ENCODE measurements around the gene WNT10A. TPM values are rescaled to one million over a fixed set of nuclear protein-coding genes. Genes with fewer than 3 reads are reported as not detected.

The WNT10A gene
- total and polyA plus RNA-seq, 10 donors = 1.5 to 7.9 (median 2.3) TPM

DNA sequence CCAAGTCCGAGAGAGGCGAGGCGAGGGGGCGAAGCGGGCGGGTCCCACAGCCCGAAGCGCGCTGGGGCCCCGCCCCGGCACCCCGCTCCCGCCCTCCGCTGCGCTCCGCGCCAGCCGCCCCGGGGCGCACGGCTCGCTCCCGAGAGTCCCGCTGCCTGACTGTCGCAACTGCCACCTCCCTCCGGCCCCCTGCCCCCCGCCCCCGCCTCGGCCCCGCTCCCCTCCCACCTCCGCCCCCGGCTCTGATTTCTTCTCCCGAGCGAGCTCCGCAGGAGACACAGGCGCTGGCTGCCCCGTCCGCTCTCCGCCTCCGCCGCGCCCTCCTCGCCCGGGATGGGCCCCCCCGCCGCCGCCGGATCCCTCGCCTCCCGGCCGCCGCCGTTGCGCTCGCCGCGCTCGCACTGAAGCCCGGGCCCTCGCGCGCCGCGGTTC, 21.1 kb upstream of the WNT10A start, which contains the start of gene WNT6:
Gene WNT6 (plus strand): TSS at position 250 of the 432 bp plus-strand sequence. CDS start 233 bp downstream, outside the sequence.
- H3K4me1 ChIP-seq = peaks cover 12 to 53% (median 28%) of the 10 kb centered on the region in 6 donors
- no peaks in the 10 kb centered on the region for H3K36me3 ChIP-seq
- H3K4me3 ChIP-seq = peak within 1 kb of the TSS; percentile 5 to 68 (median 34)
- TF ChIP-seq POLR2AphosphoS5 (IDR thresholded peaks at IDR 0.05) (no peak), POLR2A (IDR thresholded peaks at IDR 0.05) (no peak)
- TF ChIP-seq, protein P1, sequence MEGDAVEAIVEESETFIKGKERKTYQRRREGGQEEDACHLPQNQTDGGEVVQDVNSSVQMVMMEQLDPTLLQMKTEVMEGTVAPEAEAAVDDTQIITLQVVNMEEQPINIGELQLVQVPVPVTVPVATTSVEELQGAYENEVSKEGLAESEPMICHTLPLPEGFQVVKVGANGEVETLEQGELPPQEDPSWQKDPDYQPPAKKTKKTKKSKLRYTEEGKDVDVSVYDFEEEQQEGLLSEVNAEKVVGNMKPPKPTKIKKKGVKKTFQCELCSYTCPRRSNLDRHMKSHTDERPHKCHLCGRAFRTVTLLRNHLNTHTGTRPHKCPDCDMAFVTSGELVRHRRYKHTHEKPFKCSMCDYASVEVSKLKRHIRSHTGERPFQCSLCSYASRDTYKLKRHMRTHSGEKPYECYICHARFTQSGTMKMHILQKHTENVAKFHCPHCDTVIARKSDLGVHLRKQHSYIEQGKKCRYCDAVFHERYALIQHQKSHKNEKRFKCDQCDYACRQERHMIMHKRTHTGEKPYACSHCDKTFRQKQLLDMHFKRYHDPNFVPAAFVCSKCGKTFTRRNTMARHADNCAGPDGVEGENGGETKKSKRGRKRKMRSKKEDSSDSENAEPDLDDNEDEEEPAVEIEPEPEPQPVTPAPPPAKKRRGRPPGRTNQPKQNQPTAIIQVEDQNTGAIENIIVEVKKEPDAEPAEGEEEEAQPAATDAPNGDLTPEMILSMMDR (IDR thresholded peaks at IDR 0.05 in 8 of 11, conservative IDR thresholded peaks at IDR 0.05 in 3 of 11) = no peak
- 1 to 3% (median 2%) methylated on average over 26 to 64 of the region's 64 CpGs for WGBS, 5 donors
- no peaks in the 10 kb centered on the region for H3K9me3 ChIP-seq
- intact Hi-C loops (cut with DNase I; ENCODE audit: low total_unique reads) = no loop called here
- peak within 1 kb of the TSS in 4 of 8 donors; percentile 57 to 67 (median 64) for H3K27ac ChIP-seq
- DNase-seq = no peak
- peaks cover 3 to 100% (median 48%) of the 10 kb centered on the region in 7 donors for H3K27me3 ChIP-seq (replicated peaks in 1 of 7)

DNA sequence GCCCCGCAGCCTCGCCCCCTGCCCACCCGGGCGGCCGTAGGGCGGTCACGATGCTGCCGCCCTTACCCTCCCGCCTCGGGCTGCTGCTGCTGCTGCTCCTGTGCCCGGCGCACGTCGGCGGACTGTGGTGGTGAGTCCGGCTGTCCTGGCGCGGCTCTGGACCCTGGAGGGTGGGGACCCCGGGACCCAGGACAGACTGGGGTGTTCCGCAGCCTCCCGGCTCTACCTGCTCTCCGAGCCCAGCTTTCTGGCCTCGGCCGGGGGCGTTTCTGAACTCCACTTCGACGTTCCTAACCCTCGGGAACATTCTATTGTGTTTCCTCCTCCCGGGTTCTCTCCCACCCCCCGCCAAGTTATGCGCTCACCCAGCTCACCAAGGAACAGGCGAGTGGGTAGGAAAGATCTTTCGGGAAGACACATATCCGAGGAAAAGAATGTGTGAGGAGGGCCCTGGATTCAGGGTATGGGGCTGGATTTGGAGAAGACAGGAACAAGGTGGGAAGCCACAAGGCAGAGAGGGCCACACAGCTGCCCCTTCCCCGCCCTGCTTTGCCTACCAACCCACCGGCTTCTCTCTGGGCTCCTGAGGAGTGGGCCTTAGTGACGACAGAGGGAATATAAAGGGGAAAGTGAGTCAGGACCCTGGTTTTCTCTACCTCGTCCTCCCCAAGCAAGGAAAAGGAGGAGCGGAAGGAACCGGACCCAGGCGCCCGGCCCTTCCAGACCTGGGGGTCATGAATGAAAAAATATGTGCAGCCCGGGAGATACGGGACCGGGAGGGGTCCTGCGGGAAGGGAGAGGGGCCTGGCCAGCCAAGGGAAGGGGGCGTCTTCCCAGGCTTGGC, 20.4 kb upstream of the WNT10A start:
- Histone ChIP-seq H3K4me1 (peaks cover 12 to 53% (median 28%) of the 10 kb centered on the region in 6 donors), H3K4me3 (peak overlapping the region in 7 of 8 donors; percentile 16 to 68 (median 36)), H3K9me3 (no peaks in the 10 kb centered on the region), H3K27ac (peak overlapping the region in 4 of 8 donors; percentile 57 to 67 (median 64)), H3K27me3 (replicated peaks in 1 of 7) (peaks cover 3 to 100% (median 46%) of the 10 kb centered on the region in 7 donors), H3K36me3 (no peaks in the 10 kb centered on the region)
- peak; percentile 71 for DNase-seq
- TF ChIP-seq POLR2AphosphoS5 (IDR thresholded peaks at IDR 0.05) = no peak
- intact Hi-C loops (cut with DNase I; ENCODE audit: low total_unique reads) = no loop called here
- 5 to 8% (median 7%) methylated on average over 26 to 47 of the region's 47 CpGs for WGBS, 5 donors

DNA sequence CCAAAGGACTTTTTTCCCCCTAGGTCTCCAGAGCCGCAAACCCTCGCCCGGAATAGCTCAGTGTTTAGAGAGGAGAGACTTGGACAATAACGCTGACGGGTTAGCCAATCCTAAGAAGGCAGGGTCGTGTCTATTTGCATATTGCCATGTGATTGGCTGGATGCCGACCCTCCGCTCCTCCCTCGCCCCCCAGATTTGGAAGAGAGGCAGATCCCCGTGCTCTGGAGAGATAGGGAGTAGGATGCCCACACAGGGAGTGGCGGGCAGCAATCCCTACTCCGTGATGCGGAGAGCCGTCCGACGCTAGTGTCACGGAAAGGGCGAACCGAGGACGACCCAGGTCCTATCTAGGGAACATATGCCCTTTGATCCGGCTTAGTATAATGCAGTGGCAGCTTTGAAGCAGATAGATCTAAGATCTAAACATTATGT, 19.7 kb upstream of the WNT10A start:
- WGBS, 5 donors = 0 to 10% (median 3%) methylated on average over 8 to 21 of the region's 21 CpGs
- Histone ChIP-seq H3K4me3 (peak overlapping the region in 4 of 8 donors; percentile 36 to 68 (median 42)), H3K27me3 (replicated peaks in 1 of 7) (peaks cover 3 to 98% (median 43%) of the 10 kb centered on the region in 7 donors), H3K4me1 (peaks cover 12 to 53% (median 28%) of the 10 kb centered on the region in 6 donors), H3K27ac (peak overlapping the region in 4 of 8 donors; percentile 57 to 67 (median 64)), H3K36me3 (no peaks in the 10 kb centered on the region), H3K9me3 (no peaks in the 10 kb centered on the region)
- intact Hi-C loops (cut with DNase I; ENCODE audit: low total_unique reads) = no loop called here
- TF ChIP-seq POLR2AphosphoS5 (IDR thresholded peaks at IDR 0.05) = peak in 2 of 3 donors; percentile 31 to 73
- TF ChIP-seq, protein P1 (IDR thresholded peaks at IDR 0.05 in 8 of 11, conservative IDR thresholded peaks at IDR 0.05 in 3 of 11) = no peak
- peak; percentile 62 for DNase-seq

DNA sequence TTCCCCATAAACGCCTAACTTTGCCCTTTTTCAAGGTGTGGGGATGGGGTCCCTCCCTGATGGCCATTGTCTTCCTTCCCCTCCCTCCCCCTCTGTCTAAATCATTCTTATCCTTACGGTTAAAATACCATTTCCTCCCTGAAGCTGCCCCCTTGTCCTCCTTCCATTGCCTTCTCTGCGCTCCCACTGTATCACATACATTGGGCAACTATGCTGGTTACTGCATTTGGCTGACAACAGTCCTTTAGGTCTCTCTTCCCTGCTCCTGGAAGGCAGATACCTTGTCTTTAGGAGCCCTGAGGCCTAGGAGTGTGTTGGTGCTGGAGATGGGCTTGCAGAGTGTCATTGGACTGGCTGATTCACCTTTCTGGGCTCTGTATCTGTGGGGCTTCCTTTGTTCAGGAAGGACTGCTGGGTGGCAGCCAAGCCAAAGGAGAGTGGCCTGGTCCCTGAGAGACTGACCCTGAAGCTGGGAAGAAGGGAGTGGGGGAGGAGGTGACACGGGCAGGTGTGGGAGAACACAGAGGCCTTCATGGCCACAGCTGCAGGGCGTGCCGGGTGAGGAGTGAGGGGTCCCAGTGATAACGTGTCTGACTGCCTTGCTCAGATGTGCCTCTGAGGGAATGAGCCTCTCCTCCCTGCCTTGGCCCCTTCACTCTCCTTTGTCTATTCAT, 18.9 kb upstream of the WNT10A start:
- intact Hi-C loops (cut with DNase I; ENCODE audit: low total_unique reads) = no loop called here
- no peaks in the 10 kb centered on the region for H3K9me3 ChIP-seq
- TF ChIP-seq POLR2A (IDR thresholded peaks at IDR 0.05) = no peak
- WGBS, 5 donors = 62 to 74% (median 69%) methylated on average over 7 of the region's 7 CpGs
- peaks cover 12 to 52% (median 28%) of the 10 kb centered on the region in 6 donors for H3K4me1 ChIP-seq
- peak; percentile 41 for DNase-seq
- peaks cover 3 to 95% (median 43%) of the 10 kb centered on the region in 7 donors for H3K27me3 ChIP-seq (replicated peaks in 1 of 7)
- H3K27ac ChIP-seq = no peak overlapping the region
- peak overlapping the region in 2 of 8 donors; percentile 36 to 68 for H3K4me3 ChIP-seq
- H3K36me3 ChIP-seq = no peaks in the 10 kb centered on the region
